Ramos (cell line): ENCODE results near the gene JAML.

Experiments used
- in situ Hi-C: fragments of 300-500 bp; cut with MboI; formaldehyde crosslinking; loops from one replicate; pipeline ENCODE4 v1.14.3; 2022; ENCODE audit warnings: low sequenced_read_pairs; ENCODE audit not compliant: unreplicated experiment

The JAML gene

GRCh38 chr11:118224511-118225188, at the start of gene JAML:
JAML (minus strand) TSS chr11:118225011; CDS start chr11:118214866, 10,145 bp downstream.
- in situ Hi-C loops: no loop called here

DNA sequence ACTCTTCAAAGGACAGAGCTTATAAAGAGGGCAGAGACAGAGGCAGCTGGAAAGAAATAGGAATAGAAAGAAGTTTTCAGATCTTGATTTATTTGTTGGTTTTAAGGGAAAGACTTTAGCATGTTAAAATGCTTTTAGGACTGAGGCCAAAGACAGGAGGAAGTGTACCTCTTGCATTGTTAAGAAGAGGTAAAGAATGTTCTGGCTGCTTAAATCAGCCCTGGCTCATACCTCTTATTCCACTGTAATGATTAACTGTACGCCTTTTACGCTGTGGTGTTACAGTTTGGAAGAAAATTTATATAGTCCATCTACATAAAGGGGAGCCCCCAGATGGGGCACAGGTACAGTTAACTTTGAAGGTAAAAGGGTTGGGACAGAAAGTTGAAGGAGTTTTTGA, 49.4 kb upstream of the JAML start:
- in situ Hi-C loops: no loop called here

- in situ Hi-C loops: no loop called here
These were observed 47.2 kb upstream of the JAML start for GRCh38 chr11:118272001-118272400.

- in situ Hi-C loops: no loop called here
These were observed 42.7 kb upstream of the JAML start for GRCh38 chr11:118267486-118267885.

DNA sequence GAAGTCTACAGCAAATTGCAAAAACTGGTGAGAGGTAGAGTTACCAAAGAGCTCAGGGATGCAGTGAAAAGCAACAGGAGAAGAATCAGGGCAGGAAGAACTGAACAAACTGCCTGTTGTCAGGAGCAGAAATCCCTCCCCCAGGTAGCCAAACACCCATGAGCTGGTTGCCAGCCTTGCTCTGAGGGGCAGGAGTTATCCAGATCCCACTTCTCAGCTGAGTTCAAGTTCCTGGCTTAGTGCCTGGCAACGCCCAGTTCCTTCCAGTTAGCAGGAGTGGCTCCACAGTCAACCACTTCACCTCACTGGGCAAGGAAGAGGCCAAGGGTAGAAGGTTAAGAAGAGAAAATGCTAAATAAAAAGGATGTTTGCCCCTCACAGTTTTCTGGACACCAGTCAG, 41.1 kb upstream of the JAML start:
- in situ Hi-C loops: no loop called here

DNA sequence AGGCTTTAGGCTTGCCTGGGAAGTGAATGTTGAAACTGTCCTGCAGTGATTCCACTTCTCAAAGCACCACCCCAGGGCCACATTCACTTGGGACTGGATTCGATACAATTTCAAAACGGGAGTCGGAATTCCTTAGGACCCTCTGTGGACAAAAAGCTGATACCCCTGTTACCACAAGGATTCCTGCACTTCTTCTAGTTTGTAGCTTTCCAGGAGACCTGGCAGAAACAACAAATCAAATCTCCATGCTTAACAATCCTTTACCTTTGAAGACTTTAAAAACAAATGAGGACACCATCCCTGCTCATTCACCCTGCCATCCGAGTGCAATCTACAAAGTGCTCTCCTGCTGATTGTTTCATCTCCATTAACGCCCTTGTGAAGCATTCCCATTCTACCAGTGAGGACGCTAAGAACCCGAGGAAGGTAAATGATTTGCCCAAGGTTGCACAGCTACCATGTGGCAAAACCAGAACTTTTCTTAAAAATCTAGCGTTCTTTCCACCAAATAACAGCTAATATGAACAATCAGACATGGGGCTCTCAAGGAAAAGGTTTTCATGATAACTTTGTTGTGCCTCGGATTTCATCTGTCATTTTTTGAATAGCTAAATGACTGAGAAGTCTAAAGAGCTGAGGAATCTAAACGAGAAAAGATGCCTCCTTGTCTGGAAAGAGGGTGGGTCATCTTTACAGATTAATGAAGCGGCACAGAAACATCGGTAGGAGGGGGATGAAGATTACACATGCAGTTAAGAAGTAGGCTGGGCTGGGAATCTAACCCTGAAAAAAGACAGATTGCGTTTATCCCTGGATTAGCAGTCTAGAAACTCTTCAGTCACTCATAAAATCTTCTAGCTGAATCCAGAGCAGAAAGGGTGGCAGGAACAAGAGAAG, 40.0 kb upstream of the JAML start:
- in situ Hi-C loops: no loop called here

- in situ Hi-C loops: no loop called here
These were observed 39.1 kb upstream of the JAML start, which contains the start of gene MPZL2 for GRCh38 chr11:118263695-118264568. MPZL2 (minus strand) TSS chr11:118264297; CDS start chr11:118264153, 144 bp downstream.

DNA sequence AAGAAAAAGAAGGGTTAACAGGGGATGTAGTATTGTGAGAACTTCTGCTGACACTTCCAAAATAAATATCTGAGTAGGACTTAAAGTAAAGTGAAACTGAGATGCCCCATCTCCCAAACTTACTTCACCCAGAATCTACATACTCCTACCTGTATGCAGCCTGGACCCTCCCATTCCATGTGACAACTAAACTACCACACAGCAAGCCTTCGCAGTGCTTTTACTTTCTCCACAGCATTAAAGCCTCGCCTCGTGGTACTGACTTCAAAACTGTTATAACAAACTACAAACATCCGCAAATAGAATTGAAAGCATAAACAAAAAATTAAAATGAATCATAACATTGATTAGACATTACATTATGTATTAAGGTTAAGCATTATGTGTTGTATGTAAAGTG, 38.3 kb upstream of the JAML start:
- in situ Hi-C loops: no loop called here

DNA sequence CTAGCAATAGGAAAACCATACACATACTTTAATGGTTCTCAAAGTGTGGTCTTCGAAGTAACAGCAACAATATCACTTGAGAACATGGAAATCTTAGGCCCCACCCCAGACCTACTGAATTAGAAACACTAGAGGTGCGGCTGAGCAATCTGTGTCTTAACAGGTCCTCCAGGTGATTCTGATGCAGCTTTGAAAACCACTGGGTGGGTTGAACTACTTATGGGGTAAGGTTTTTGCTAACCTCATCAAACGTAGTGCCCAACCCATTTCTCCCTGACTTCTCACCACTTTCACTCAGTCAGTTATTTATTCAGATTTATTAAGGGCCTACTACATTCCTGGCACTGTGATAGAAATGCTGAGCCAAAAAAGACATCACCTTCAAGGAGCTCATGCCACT, 35.5 kb upstream of the JAML start:
- in situ Hi-C loops: no loop called here

DNA sequence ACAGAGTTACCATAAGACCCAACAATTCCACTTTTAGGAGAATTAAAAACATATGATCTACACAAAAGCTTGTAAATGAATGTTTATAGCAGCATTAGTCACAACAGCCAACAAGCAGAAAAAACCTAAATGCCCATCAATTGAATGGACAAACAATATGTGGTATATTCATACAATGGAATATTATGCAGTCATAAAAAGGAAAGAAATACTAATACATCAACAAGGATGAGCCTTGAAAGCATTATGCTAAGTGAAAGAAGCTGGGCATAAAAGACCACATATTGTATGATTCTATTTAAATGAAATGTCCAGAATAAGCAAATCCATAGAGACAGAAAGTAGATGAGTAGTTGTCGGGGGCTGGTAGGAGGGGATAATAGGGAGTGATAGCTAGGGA, 34.3 kb upstream of the JAML start:
- in situ Hi-C loops: no loop called here

- in situ Hi-C loops: no loop called here
These were observed 33.6 kb upstream of the JAML start for GRCh38 chr11:118258410-118258809.

- in situ Hi-C loops: no loop called here
These were observed 27.9 kb upstream of the JAML start for GRCh38 chr11:118252688-118253087.

GRCh38 chr11:118251858-118252652, 27.2 kb upstream of the JAML start, which contains the start of gene MPZL3:
MPZL3 (minus strand) TSS chr11:118252365; CDS start chr11:118252294, 71 bp downstream.
- in situ Hi-C loops: no loop called here

DNA sequence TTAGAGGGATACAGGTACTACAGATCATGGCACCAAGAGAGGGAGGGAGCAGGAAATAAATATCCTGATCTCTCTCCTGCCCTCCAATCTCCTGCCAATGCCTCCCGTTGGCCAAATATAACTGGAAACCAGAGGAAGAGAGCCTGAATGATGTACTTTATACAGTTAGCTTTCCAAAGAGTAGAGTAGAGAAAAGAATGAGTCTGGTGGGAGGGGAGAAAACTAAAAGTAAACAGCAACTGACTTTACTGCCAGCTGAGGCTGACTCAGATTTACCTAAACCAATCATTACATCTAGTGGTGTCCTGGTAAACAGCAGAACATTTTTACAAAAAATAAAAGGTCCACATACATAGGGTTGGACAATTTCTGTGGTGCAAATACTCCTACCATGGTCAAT, 22.2 kb upstream of the JAML start:
- in situ Hi-C loops: no loop called here

GRCh38 chr11:118245936-118246562, 21.2 kb upstream of the JAML start:
- in situ Hi-C loops: no loop called here

DNA sequence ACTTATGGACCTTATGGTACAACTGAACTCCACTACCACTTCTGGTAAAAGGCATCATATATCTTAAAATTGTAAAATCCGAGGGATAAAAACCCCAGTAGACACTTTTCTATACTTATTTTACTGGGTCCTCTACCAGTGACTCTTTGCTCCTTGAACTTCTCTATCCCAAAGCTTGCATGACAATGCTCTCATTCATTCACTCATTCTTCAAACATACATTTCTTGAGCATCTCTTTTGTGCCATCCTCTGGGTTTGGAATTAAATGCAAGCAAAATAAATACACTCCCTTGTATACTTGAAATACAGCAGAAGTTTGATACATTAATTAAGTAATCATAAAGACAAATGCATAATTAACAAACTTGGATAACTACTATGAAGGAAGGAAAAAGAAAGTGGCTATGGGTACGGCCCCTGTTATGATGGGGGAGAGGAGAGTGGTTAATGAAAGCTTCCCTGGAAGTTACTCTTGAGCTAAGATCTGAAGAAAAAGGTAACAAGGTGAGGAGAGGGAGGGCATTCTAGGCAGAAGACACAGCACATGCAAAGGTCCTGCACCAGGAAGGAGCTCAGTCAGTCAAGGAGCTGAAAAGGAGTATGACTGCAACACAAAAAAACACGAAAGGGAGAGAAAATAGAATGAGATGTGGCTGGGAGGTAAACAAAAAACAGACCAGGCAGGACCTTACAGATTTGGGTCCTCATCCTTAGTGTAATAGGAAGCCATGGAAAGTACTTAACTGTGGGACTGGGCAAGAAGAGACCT, 19.4 kb upstream of the JAML start:
- in situ Hi-C loops: no loop called here

GRCh38 chr11:118243161-118243560, 18.4 kb upstream of the JAML start:
- in situ Hi-C loops: no loop called here

GRCh38 chr11:118241764-118242098, 16.9 kb upstream of the JAML start:
- in situ Hi-C loops: no loop called here
